Measurements from ENCODE around the gene HIVEP3.

DNA sequence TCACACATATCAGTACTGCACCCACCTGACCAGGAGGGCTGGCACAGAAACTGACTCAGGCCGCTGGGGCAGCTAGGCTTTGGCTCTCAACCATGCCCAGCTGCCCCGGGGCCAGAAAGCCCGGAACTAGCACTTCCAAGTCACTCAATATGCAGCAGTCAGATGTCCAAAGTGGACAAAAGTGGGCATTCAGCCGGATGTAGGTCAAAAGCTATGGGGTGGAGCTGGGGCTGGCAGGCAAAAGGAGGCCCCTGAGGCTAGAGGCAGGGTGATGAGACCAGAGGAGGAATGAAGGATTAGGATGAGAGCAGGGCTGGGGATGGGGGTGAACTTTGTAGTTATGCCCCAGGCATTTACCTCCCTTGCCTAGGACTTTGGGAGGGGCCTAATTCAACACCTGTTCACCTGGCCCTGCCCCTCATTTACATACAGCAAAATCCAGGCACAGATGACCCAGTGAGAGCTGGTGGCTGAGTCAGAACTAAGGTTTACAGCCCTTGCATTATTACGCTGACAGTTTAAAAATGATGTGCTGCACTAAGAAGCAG lies 403.5 kb downstream of the HIVEP3 start:
- TF ChIP-seq, protein P1, sequence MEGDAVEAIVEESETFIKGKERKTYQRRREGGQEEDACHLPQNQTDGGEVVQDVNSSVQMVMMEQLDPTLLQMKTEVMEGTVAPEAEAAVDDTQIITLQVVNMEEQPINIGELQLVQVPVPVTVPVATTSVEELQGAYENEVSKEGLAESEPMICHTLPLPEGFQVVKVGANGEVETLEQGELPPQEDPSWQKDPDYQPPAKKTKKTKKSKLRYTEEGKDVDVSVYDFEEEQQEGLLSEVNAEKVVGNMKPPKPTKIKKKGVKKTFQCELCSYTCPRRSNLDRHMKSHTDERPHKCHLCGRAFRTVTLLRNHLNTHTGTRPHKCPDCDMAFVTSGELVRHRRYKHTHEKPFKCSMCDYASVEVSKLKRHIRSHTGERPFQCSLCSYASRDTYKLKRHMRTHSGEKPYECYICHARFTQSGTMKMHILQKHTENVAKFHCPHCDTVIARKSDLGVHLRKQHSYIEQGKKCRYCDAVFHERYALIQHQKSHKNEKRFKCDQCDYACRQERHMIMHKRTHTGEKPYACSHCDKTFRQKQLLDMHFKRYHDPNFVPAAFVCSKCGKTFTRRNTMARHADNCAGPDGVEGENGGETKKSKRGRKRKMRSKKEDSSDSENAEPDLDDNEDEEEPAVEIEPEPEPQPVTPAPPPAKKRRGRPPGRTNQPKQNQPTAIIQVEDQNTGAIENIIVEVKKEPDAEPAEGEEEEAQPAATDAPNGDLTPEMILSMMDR (CRISPR knock-in tag; IDR thresholded peaks at IDR 0.05) = no peak
- TF ChIP-seq, protein P2, sequence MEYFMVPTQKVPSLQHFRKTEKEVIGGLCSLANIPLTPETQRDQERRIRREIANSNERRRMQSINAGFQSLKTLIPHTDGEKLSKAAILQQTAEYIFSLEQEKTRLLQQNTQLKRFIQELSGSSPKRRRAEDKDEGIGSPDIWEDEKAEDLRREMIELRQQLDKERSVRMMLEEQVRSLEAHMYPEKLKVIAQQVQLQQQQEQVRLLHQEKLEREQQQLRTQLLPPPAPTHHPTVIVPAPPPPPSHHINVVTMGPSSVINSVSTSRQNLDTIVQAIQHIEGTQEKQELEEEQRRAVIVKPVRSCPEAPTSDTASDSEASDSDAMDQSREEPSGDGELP (IDR thresholded peaks at IDR 0.05; ENCODE audit: borderline replicate concordance, low read depth) = no peak

All from HepG2 (cell line).